Stimulated activated CD8-positive, alpha-beta memory T cell treated with anti-CD3 and anti-CD28 coated beads, Interleukin-15, amount 100 ng/mL, for 48 hours (primary cell): ENCODE data around the gene LRRC56.

Source experiments
- DNase-seq, 2 donors: peaks; one replicate each; pipeline ENCODE4 v3.0.0-alpha.2; 2020; ENCODE audit warnings: low read depth in 2 of 2

Gene LRRC56

GRCh38 chr11:598005-598680 is 60.8 kb downstream of the LRRC56 start:
- no peak for DNase-seq

GRCh38 chr11:601573-602245 is 64.4 kb downstream of the LRRC56 start:
- no peak for DNase-seq

DNA sequence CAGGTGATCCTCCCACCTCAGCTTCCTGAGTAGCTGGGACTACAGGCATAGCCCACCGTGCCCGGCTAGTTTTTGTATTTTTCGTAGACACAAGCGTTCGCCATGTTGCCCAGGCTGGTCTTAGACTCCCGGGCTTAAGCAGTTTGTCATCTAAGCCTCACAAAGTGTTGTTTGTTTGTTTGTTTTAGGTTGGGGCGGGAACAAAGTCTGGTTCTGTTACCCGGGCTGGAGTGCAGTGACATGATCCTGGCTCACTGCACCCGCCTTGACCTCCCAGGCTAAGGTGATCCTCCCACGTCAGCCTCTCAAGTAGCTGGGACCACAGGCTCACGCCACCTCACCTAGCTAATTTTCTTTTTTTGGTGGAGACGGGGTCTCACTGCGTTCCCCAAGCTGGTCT is 65.8 kb downstream of the LRRC56 start:
- DNase-seq = no peak
